ENCODE measurements around the gene UNG.

UNG gene

GRCh38 chr12:109120095-109120494 is 22.7 kb downstream of the UNG start:
- no peak overlapping the region for H3K4me3 ChIP-seq (ENCODE audit: low read length)
- no peak for DNase-seq (ENCODE audit: low read depth)
- TF ChIP-seq CTCF (conservative IDR thresholded peaks at IDR 0.05; ENCODE audit: low read length), result no peak

- H3K4me3 ChIP-seq (ENCODE audit: low read length), result no peak overlapping the region
- DNase-seq (ENCODE audit: low read depth), result no peak
- TF ChIP-seq CTCF (conservative IDR thresholded peaks at IDR 0.05; ENCODE audit: low read length), result no peak
These were observed 23.2 kb downstream of the UNG start for GRCh38 chr12:109120557-109120956.

GRCh38 chr12:109121346-109121880 is 24.0 kb downstream of the UNG start:
- DNase-seq (ENCODE audit: low read depth), result no peak
- no peak overlapping the region for H3K4me3 ChIP-seq (ENCODE audit: low read length)
- no peak for TF ChIP-seq CTCF (conservative IDR thresholded peaks at IDR 0.05; ENCODE audit: low read length)

- H3K4me3 ChIP-seq (ENCODE audit: low read length), result no peak overlapping the region
- DNase-seq (ENCODE audit: low read depth), result no peak
- TF ChIP-seq CTCF (conservative IDR thresholded peaks at IDR 0.05; ENCODE audit: low read length), result no peak
These were observed 27.7 kb downstream of the UNG start for GRCh38 chr12:109124878-109125648.

- DNase-seq (ENCODE audit: low read depth), result no peak
- TF ChIP-seq CTCF (conservative IDR thresholded peaks at IDR 0.05; ENCODE audit: low read length), result no peak
- no peak overlapping the region for H3K4me3 ChIP-seq (ENCODE audit: low read length)
These were observed 28.4 kb downstream of the UNG start for GRCh38 chr12:109125791-109126190.

GRCh38 chr12:109126784-109127183 is 29.4 kb downstream of the UNG start:
- TF ChIP-seq CTCF (conservative IDR thresholded peaks at IDR 0.05; ENCODE audit: low read length), result no peak
- H3K4me3 ChIP-seq (ENCODE audit: low read length), result no peak overlapping the region
- DNase-seq (ENCODE audit: low read depth), result peak; percentile 55

Data from AG10803 (cell line).